ENCODE measurements around the gene MAK. TPM values are rescaled to one million over a fixed set of nuclear protein-coding genes. Genes with fewer than 3 reads are reported as not detected.

MAK gene
- total RNA-seq, 1 experiment from 2014 or later = 0.07 TPM

DNA sequence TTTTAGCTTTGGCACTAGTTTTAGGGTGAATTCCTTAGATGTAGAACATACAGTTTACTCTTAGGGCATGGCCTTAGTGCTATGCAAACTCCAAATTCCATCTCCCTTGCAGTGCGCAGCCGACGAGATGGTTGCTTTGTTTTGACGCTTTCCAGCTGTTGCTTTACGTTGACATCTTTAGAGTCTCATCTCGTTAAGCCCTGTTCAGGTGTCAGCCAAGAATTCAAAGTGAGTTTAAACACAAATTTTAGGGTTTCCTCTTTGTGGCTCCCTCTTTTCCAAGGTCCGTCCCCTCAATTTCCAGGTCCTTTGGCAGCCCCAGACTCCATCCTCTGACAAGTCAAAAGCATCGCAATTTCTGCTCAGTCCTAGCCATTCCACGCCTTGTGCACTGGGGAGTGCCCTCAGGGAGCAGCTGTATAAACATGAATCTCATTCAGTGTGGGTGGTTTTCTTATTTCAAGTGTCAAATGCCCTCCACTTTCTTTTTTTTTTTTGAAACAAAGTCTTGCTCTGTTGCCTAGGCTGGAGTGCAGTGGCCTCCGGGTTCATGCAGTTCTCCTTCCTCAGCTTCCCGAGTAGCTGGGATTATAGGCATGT lies 14.1 kb upstream of the MAK start:
- no peak overlapping the region for H3K27ac Mint-ChIP-seq
- TF ChIP-seq, protein P1, sequence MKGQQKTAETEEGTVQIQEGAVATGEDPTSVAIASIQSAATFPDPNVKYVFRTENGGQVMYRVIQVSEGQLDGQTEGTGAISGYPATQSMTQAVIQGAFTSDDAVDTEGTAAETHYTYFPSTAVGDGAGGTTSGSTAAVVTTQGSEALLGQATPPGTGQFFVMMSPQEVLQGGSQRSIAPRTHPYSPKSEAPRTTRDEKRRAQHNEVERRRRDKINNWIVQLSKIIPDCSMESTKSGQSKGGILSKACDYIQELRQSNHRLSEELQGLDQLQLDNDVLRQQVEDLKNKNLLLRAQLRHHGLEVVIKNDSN (CRISPR knock-in tag; IDR thresholded peaks at IDR 0.05) = no peak
- TF ChIP-seq ZNF263 (CRISPR knock-in tag; IDR thresholded peaks at IDR 0.05; ENCODE audit: low read depth) = no peak
- no peak for TF ChIP-seq CREM (CRISPR knock-in tag; IDR thresholded peaks at IDR 0.05)
- TF ChIP-seq, protein P2, sequence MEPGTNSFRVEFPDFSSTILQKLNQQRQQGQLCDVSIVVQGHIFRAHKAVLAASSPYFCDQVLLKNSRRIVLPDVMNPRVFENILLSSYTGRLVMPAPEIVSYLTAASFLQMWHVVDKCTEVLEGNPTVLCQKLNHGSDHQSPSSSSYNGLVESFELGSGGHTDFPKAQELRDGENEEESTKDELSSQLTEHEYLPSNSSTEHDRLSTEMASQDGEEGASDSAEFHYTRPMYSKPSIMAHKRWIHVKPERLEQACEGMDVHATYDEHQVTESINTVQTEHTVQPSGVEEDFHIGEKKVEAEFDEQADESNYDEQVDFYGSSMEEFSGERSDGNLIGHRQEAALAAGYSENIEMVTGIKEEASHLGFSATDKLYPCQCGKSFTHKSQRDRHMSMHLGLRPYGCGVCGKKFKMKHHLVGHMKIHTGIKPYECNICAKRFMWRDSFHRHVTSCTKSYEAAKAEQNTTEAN (CRISPR knock-in tag; IDR thresholded peaks at IDR 0.05) = no peak
- TF ChIP-seq ESRRA (CRISPR knock-in tag; IDR thresholded peaks at IDR 0.05; ENCODE audit: borderline replicate concordance) = no peak
- TF ChIP-seq FOXP1 (CRISPR knock-in tag; IDR thresholded peaks at IDR 0.05; ENCODE audit: borderline replicate concordance) = no peak
- TF ChIP-seq, protein P3, sequence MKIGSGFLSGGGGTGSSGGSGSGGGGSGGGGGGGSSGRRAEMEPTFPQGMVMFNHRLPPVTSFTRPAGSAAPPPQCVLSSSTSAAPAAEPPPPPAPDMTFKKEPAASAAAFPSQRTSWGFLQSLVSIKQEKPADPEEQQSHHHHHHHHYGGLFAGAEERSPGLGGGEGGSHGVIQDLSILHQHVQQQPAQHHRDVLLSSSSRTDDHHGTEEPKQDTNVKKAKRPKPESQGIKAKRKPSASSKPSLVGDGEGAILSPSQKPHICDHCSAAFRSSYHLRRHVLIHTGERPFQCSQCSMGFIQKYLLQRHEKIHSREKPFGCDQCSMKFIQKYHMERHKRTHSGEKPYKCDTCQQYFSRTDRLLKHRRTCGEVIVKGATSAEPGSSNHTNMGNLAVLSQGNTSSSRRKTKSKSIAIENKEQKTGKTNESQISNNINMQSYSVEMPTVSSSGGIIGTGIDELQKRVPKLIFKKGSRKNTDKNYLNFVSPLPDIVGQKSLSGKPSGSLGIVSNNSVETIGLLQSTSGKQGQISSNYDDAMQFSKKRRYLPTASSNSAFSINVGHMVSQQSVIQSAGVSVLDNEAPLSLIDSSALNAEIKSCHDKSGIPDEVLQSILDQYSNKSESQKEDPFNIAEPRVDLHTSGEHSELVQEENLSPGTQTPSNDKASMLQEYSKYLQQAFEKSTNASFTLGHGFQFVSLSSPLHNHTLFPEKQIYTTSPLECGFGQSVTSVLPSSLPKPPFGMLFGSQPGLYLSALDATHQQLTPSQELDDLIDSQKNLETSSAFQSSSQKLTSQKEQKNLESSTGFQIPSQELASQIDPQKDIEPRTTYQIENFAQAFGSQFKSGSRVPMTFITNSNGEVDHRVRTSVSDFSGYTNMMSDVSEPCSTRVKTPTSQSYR (CRISPR knock-in tag; IDR thresholded peaks at IDR 0.05) = no peak
- no peak for TF ChIP-seq IRF2 (CRISPR knock-in tag; IDR thresholded peaks at IDR 0.05; ENCODE audit: borderline replicate concordance, low read depth)
- TF ChIP-seq, protein P4, sequence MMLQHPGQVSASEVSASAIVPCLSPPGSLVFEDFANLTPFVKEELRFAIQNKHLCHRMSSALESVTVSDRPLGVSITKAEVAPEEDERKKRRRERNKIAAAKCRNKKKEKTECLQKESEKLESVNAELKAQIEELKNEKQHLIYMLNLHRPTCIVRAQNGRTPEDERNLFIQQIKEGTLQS (CRISPR knock-in tag; conservative IDR thresholded peaks at IDR 0.05) = no peak
- TF ChIP-seq, protein P5, sequence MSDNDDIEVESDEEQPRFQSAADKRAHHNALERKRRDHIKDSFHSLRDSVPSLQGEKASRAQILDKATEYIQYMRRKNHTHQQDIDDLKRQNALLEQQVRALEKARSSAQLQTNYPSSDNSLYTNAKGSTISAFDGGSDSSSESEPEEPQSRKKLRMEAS (CRISPR knock-in tag; IDR thresholded peaks at IDR 0.05) = no peak
- TF ChIP-seq GRHL2 (CRISPR knock-in tag; IDR thresholded peaks at IDR 0.05; ENCODE audit: insufficient replicate concordance, severe bottlenecking) = no peak
- TF ChIP-seq NFYB (CRISPR knock-in tag; conservative IDR thresholded peaks at IDR 0.05; ENCODE audit: low read depth) = no peak
- TF ChIP-seq, protein P6, sequence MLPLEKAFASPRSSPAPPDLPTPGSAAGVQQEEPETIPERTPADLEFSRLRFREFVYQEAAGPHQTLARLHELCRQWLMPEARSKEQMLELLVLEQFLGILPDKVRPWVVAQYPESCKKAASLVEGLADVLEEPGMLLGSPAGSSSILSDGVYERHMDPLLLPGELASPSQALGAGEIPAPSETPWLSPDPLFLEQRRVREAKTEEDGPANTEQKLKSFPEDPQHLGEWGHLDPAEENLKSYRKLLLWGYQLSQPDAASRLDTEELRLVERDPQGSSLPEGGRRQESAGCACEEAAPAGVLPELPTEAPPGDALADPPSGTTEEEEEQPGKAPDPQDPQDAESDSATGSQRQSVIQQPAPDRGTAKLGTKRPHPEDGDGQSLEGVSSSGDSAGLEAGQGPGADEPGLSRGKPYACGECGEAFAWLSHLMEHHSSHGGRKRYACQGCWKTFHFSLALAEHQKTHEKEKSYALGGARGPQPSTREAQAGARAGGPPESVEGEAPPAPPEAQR (CRISPR knock-in tag; IDR thresholded peaks at IDR 0.05) = no peak
- TF ChIP-seq FOXK1 (CRISPR knock-in tag; IDR thresholded peaks at IDR 0.05) = no peak
- no peak for ATAC-seq
- CTCF ChIA-PET = no interaction called here
- no peak overlapping the region for H3K4me3 Mint-ChIP-seq
- peaks cover 17% of the 10 kb centered on the region for H3K36me3 Mint-ChIP-seq
- DNase-seq (ENCODE audit: low spot score) = no peak
- H3K4me1 Mint-ChIP-seq = peaks cover 4% of the 10 kb centered on the region
- peaks cover 7% of the 10 kb centered on the region for H3K27me3 Mint-ChIP-seq (ENCODE audit: low read depth)
- POLR2A ChIA-PET = no interaction called here
- H3K9me3 Mint-ChIP-seq = peaks cover 30% of the 10 kb centered on the region

DNA sequence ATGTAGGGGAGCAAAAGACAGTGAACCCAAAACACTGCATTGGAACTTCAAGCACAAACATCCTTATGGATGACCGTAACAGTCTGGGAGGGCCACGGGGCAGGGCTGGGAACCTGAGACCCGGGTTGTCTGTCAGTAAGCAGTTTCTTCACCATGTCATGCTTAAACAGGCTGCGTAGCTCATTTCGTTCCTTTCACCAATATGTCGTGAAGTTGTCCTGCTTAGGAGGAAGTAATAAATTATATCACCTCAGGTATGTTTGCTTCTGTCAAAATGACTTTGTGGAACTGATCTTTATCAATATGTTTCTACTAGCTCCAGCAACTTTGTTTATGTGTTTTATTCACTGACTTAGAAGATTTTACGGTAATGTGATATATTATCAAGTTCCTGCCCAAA lies 12.4 kb upstream of the MAK start:
- Mint-ChIP-seq H3K27ac (no peak overlapping the region), H3K4me3 (no peak overlapping the region), H3K36me3 (peaks cover 17% of the 10 kb centered on the region), H3K9me3 (peaks cover 30% of the 10 kb centered on the region), H3K27me3 (ENCODE audit: low read depth) (peaks cover 7% of the 10 kb centered on the region), H3K4me1 (peaks cover 4% of the 10 kb centered on the region)
- CTCF ChIA-PET = no interaction called here
- POLR2A ChIA-PET = interaction anchor here (0.6 kb wide), 1 partner anchor 1705 kb away, joined by 3 read pairs; no protein-coding TSS in a partner anchor
- ATAC-seq = no peak
- TF ChIP-seq ZNF396 (CRISPR knock-in tag; IDR thresholded peaks at IDR 0.05; ENCODE audit: borderline replicate concordance) (no peak), FOXK1 (CRISPR knock-in tag; IDR thresholded peaks at IDR 0.05) (no peak), RELA (CRISPR knock-in tag; IDR thresholded peaks at IDR 0.05; ENCODE audit: borderline replicate concordance) (no peak), NR2C2 (CRISPR knock-in tag; IDR thresholded peaks at IDR 0.05) (no peak), GABPB1 (CRISPR knock-in tag; IDR thresholded peaks at IDR 0.05) (no peak), ZNF263 (CRISPR knock-in tag; IDR thresholded peaks at IDR 0.05; ENCODE audit: low read depth) (no peak), ZNF219 (CRISPR knock-in tag; IDR thresholded peaks at IDR 0.05; ENCODE audit: borderline replicate concordance) (no peak), GTF2I (CRISPR knock-in tag; conservative IDR thresholded peaks at IDR 0.05) (no peak), ESRRA (CRISPR knock-in tag; IDR thresholded peaks at IDR 0.05; ENCODE audit: borderline replicate concordance) (no peak), SP1 (CRISPR knock-in tag; conservative IDR thresholded peaks at IDR 0.05) (no peak)
- TF ChIP-seq, protein P7, sequence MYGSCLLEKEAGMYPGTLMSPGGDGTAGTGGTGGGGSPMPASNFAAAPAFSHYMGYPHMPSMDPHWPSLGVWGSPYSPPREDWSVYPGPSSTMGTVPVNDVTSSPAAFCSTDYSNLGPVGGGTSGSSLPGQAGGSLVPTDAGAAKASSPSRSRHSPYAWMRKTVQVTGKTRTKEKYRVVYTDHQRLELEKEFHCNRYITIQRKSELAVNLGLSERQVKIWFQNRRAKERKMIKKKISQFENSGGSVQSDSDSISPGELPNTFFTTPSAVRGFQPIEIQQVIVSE (CRISPR knock-in tag; IDR thresholded peaks at IDR 0.05; ENCODE audit: borderline replicate concordance) = no peak
- TF ChIP-seq, protein P8, sequence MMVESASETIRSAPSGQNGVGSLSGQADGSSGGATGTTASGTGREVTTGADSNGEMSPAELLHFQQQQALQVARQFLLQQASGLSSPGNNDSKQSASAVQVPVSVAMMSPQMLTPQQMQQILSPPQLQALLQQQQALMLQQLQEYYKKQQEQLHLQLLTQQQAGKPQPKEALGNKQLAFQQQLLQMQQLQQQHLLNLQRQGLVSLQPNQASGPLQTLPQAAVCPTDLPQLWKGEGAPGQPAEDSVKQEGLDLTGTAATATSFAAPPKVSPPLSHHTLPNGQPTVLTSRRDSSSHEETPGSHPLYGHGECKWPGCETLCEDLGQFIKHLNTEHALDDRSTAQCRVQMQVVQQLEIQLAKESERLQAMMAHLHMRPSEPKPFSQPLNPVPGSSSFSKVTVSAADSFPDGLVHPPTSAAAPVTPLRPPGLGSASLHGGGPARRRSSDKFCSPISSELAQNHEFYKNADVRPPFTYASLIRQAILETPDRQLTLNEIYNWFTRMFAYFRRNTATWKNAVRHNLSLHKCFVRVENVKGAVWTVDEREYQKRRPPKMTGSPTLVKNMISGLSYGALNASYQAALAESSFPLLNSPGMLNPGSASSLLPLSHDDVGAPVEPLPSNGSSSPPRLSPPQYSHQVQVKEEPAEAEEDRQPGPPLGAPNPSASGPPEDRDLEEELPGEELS (CRISPR knock-in tag; IDR thresholded peaks at IDR 0.05) = no peak
- DNase-seq (ENCODE audit: low spot score) = no peak

Data from WTC11 (cell line).